ENCODE results near the gene CKMT1B.
"Not testable (repeated sequence)": the region's sequence is repeated elsewhere in the genome, so short reads cannot be mapped to it uniquely, and the experiment has no call there.

CKMT1B gene

DNA sequence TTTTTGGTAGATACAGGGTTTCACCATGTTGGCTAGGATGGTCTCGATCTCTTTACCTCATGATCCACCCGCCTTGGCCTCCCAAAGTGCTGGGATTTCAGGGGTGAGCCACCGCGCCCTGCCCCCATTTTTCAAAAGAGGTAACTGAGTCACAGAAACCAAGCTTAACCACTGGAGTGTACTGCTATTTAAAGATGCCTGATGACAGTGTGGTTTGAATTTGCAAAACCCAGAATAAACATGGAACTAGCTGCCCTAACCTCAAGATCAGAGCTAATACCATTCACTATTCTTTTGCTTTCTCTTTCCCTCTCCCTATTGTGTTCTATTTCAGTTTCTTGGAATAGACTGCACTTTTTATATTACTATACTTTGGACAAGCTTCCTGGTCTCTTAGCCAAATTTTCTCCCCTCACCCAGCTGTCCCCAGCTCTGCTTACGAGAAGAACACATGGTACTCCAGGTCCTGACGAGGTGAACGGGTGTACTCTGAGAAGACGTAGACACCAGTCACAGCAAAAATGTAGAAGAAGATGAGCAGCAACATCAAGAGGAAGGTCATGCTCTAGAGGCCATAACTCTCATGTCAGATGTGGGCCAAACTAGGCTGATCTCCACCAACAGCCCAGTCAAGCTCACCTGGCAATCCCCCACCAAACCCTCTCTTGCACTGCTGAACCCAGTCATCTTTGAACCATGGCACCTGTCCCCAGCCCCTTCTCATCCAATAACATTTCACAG lies 44.8 kb downstream of the CKMT1B start:
- not testable (repeated sequence) for DNase-seq

Measured in CD4-positive, alpha-beta T cell treated with Interleukin-4 for 1 hour (primary cell).